HG03196 (cell line): ENCODE measurements around the gene PMCH.
"Not testable (repeated sequence)": the region's sequence is repeated elsewhere in the genome, so short reads cannot be mapped to it uniquely, and the experiment has no call there.

Experiments
- ATAC-seq: cut with Tn5 transposase; IDR thresholded peaks from one replicate; pipeline ENCODE4 v1.9.1; 2021; ENCODE audit not compliant: unreplicated experiment

Gene PMCH

GRCh38 chr12:102147062-102147587 is 50.5 kb downstream of the PMCH start:
- ATAC-seq: not testable (repeated sequence)
